Lung microvascular endothelial cell (primary cell): ENCODE results near the gene RIMBP2. TPM values are rescaled to one million over a fixed set of nuclear protein-coding genes. Genes with fewer than 3 reads are reported as not detected.

Experiments used
- DNase-seq, 2 donors: peaks; one replicate each; pipeline versions ENCODE4 v3.0.0 to v3.0.0-alpha.2; 2010; ENCODE audit warnings: low read depth in 2 of 2
- total RNA-seq: library from RNA; depleted of rRNA; stranded (reverse); fragments of >200 nt; gene quantifications from 2 replicates; pipeline ENCODE4 v1.2.1, GENCODE V29; 2014

The RIMBP2 gene
- total RNA-seq, 1 donor from 2014 or later, result not detected

- DNase-seq, result no peak
Observed at GRCh38 chr12:130571089-130571488, 145.0 kb downstream of the RIMBP2 start.

- no peak for DNase-seq
Observed at GRCh38 chr12:130569521-130569920, 146.6 kb downstream of the RIMBP2 start.

GRCh38 chr12:130568501-130568900 lies 147.6 kb downstream of the RIMBP2 start:
- no peak for DNase-seq

GRCh38 chr12:130568041-130568440 lies 148.1 kb downstream of the RIMBP2 start:
- no peak for DNase-seq

GRCh38 chr12:130566446-130567155 lies 149.5 kb downstream of the RIMBP2 start:
- DNase-seq, result no peak

- no peak for DNase-seq
Observed at GRCh38 chr12:130565189-130565588, 150.9 kb downstream of the RIMBP2 start.

- no peak for DNase-seq
Observed at GRCh38 chr12:130563323-130563722, 152.8 kb downstream of the RIMBP2 start.

GRCh38 chr12:130562716-130563115 lies 153.4 kb downstream of the RIMBP2 start:
- no peak for DNase-seq

- DNase-seq, result no peak
Observed at GRCh38 chr12:130560321-130560720, 155.8 kb downstream of the RIMBP2 start.

- DNase-seq, result no peak
Observed at GRCh38 chr12:130559806-130560205, 156.3 kb downstream of the RIMBP2 start.

- DNase-seq, result no peak
Observed at GRCh38 chr12:130557886-130558765, 158.0 kb downstream of the RIMBP2 start.

GRCh38 chr12:130557201-130557600 lies 158.9 kb downstream of the RIMBP2 start:
- DNase-seq, result no peak

GRCh38 chr12:130556486-130557055 lies 159.5 kb downstream of the RIMBP2 start:
- no peak for DNase-seq

GRCh38 chr12:130555628-130556485 lies 160.2 kb downstream of the RIMBP2 start:
- DNase-seq, result no peak

GRCh38 chr12:130555221-130555620 lies 160.9 kb downstream of the RIMBP2 start:
- DNase-seq, result no peak

GRCh38 chr12:130552483-130552996 lies 163.6 kb downstream of the RIMBP2 start:
- DNase-seq, result no peak

- no peak for DNase-seq
Observed at GRCh38 chr12:130549361-130549760, 166.7 kb downstream of the RIMBP2 start.

- no peak for DNase-seq
Observed at GRCh38 chr12:130547480-130548155, 168.5 kb downstream of the RIMBP2 start.

- DNase-seq, result no peak
Observed at GRCh38 chr12:130546494-130546893, 169.6 kb downstream of the RIMBP2 start.

- DNase-seq, result no peak
Observed at GRCh38 chr12:130545475-130545874, 170.6 kb downstream of the RIMBP2 start.

- DNase-seq, result no peak
Observed at GRCh38 chr12:130540376-130540775, 175.7 kb downstream of the RIMBP2 start.
